NCI-H460 (cell line): ENCODE results near the gene C1orf159. TPM values are rescaled to one million over a fixed set of nuclear protein-coding genes. Genes with fewer than 3 reads are reported as not detected.

Source experiments
- DNase-seq: peaks from one replicate; pipeline ENCODE4 v3.0.0-alpha.2; 2016; ENCODE audit warnings: low read depth; ENCODE audit errors: extremely low read depth
- total RNA-seq: library from RNA; depleted of rRNA; stranded (reverse); fragments of >200 nt; shearing (Covaris generic); gene quantifications from 2 replicates; pipeline ENCODE4 v1.2.3, GENCODE V29; 2014

Gene C1orf159
- total RNA-seq, 1 experiment from 2014 or later: 5.5 TPM

DNA sequence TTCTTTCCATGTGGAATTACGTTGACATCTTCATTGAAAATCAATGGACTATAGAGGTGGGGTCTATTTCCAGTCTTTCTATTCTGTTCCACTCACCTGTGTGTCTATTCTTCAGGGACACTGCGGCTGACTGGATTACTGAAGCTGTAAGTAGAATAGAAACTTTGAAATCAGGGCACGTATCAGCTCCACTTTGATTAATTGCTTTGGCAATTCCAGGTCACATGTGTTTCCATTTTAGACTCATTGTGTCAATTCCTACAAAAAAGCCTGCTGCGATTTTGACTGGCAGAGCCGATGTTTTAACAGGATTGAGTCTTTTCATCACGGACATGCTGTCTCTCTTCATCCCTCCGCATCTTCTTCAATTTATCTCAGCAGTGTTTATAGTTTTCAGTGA lies 20.9 kb downstream of the C1orf159 start:
- no peak for DNase-seq

DNA sequence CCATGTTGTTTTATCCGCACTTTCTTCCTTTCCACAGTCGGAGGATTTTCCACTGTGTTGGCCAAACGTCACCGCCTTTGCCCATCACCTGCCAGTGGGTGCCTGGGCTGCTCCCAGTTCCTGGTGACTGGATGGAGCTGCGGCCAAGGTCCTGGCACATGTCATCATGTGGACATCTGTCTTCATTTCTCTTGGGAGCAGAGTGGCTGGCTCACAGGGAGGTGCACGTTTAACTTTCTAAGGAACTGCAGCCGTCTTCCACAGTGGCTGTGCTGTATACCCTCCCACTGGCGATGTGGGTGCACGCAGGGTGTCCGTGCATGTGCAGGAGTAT lies 22.3 kb downstream of the C1orf159 start:
- DNase-seq: no peak

DNA sequence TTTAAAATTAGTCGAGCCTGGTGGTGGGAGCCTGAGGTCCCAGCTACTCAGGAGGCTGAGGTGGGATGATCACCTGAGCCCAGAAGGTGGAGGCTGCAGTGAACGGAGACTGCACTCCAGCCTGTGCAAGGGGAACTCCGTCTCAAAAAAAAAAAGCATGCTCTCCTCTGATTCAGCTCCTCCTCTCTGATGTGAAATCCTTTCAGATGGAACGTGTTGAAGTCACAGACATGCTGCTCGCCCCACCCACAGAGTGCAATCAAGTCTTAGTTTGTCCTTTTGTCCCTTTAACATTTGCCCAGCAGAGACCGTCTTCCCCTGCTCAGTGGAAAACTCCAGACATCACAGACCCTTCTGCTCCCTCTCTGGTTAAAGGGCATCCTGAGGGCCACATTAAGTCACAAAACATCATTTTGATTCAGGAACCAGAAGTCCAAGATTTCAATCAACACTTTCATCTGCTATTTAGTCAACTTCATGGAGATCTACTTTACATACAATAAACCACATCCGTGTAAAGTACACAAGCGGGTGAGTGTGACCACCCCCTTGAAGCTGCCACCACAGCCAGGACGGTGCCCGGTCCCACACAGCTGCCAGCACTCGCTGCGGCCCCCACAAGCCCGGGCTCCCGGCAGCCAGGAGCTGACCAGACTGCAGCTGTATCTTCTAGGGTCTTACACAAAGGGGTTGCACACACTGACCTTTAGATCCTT lies 22.8 kb downstream of the C1orf159 start:
- DNase-seq: no peak

DNA sequence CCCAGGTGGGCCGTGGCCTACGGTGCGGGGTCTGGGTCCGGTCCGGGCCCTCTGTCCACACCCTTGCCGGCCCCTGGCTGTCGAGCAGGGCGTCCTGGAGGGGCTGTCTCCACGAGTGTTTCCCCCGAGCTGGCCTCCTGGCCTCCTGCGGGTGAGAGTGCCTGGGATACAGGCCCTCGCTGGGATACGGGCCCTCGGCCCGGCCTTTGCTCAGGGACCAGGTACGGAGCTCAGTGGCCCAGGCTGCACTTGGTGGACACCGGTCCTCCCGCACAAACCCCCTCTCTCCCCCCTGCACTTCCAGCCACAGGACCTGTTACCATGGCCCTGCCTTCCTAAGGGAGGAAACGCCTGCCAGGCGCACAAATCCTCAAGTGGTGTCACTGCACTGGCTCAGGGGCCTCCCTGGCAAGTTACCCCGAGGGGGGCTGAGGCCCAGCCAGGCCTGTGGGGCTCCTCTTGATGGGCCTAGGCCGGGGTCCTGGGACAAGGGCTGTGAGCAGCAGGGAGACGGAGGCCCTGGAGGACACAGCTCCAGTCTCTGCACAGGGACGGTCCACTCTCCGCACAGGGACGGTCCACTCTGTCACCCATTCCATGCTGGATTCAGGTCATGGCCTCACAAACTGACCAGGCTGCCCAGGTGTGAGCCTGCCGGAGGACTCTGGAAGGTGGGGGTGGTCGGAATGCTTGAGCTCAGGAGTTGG lies 23.6 kb downstream of the C1orf159 start:
- no peak for DNase-seq

DNA sequence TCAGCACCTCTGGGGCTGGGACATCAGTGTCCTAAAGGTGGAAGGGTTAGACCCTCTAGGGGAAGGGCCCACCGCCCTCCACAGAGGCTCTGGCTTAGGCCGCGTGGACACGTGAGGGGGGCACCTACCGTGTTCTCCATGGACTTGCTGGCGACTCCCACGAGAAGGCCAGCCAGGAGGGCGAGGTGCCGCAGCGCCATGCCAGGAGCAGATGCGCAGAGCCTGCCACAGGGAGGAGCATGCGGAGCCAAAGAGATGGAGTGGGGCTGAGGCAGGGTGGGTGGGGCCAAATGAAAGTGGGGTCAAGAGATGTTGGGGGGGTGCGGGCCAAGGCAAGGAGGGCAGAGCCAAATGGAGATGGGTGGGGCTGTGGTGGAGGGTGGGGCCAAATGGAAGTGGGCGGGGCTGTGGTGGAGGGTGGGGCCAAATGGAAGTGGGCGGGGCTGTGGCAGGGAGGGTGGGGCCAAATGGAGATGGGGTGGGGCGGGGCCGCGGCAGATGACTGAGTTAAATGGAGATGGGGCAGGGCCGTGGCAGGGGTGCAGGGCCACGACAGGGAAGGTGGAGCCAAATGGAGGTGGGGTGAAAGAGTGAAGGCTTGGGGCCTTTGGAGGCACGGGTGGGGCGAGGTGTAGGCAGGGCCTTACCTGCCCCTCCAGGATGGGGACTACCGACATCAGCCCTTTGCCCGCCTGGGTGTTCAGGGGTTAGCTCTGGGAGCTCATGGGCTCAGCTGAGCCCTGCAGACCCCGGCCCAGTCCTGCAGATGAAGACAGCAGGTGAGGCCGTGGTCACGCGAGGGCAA lies 24.3 kb downstream of the C1orf159 start:
- DNase-seq: no peak

DNA sequence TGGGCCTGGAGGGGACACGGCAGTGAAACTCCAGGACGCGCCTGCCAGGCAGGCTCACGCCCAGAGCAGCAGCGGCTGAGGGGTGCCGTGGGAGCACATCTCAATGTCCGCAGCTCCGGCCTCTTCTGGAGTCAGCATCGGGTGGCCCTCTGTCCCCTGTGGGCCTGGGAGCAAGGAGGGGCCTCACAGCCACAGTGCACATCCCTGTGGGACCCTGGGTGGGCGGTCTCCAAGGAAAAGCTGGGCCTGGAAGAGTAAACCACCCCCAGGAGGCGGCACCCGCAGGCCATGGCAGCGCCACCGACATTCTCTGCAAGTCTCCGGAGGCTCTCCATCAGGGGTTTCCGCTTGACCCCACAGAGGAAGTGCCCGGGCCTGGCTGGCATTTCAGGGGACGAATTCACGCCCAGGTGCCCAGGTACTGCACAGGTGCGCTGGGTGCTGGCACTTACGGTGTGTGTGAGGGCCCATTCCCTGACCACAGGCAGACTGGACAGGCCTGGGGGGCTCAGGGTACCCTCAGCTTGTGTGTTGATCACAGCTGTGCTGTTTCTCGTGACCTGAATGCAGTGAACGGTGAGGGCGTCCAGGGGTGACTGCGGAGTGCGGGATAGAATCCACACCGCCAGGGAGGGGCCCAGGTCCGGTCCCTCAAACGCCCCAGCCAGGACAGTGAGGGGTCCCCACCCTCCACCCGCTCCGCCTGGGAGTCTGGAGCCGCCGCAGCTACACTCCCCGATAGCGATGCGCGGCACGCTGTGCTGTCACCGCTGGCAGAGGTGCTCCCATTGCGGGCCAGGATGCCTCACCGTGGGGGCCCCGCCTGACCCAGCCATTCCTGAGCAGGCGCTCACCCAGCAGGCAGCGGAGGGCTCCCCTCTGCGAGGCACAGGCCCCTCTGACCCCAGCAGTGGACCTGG lies 25.2 kb downstream of the C1orf159 start:
- no peak for DNase-seq

DNA sequence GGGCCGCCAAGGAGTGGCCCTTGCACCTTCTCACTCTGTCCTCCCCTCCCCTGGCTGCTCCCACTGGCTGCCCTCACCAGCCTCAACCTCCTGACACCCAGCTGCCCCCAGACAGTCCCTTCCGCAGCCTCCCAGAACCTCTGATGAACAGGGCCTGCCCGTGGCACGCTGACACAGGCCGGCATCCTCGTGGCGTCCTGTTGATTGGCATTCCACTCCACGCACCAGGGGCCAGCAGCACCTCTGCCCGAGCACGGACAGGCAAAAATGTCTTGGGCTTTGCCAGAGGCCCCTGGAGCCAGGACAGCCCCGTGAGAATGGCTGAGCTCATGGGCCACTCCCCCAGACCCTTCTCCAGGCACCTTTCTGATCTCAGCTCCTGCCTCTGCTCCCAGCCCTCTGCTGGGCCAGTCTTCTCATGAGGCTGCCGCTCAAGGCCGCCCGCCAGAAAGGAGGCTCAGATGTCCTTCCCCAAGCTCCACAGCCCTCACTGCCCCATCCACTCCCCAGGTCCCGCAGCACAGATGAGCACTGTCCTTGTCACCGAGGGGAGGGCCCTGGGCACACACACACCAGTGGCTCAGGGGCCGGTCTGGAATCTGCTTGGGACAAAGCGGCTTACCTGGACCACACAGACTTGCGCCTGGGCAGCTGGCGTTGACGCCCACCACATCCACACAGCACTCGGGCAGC lies 26.0 kb downstream of the C1orf159 start:
- DNase-seq: no peak

DNA sequence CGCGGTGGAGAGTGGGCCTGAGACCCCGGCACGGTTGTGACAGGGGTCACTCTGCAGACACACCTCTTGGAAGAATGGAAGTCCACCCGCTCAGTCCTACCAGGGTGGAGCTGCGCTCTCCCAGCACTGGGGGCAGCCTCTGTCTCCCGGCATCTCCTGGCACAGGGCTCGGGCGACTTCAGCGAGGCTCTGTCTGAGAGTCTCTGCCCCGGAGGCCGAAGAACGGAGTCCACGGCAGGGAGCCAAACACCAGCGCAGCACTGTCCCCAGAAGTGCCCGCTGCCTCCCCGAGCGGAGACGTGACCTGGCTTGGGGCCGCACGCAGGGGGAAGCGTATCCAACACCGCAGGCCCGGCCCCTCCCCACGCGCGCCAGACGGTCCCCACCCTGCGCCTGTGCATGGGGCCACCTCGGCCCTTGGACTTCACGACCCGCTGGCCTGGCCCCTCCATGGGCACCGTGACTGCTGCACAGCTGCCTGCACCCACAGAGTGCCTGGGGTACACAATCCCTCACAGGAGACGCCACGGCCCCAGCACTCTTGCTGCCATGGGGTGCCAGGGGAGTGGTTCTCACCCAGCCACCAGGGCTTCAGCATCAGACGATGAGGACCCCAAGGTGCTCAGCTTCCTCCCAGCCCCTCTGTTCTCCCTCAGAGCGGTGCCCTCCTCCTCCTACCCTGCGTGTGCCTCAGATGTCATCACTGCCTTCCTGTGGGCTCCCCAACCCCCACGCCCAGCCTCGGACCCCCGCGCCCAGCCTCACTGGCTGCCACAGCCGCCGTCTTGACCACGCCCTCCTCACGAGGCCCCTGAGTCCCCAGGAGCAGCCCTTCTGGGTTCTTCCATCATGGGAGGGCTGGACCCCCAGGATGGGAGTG lies 26.8 kb downstream of the C1orf159 start:
- no peak for DNase-seq

DNA sequence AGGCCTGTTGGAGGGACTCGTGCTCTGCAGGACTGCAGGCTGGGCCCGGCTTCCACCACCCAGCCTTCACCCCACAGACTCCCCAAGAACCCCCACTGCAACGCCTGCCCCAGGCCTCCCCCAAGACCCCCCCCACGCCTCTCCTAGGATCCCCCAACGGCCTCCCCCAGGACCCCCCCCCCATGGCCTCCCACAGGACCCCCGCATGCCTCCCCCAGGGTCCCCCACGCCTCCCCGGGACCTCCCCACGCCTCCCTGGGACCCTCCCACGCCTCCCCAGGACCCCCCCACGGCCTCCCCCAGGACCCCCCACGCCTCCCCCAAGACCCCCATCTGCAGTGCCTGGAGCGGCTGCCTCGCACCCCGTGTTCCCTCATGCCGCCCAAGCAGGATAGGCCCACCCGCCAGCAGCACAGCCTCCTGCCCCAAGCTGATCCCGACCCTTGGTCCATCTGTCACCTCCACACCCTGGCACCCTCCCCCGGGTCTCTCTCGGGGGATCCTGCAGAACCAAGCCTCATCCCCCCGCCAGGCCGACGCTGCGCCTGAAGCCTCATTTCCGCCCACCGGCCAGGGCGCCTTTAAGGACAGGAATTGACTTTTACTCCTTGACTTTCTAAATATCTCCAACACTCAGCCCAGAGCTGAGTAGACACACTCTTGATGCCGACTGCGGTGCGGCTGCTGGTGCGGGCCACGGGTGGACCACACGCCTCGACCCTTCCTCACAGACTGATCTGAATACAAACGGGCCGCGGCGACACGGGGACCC lies 27.7 kb downstream of the C1orf159 start:
- DNase-seq: no peak

DNA sequence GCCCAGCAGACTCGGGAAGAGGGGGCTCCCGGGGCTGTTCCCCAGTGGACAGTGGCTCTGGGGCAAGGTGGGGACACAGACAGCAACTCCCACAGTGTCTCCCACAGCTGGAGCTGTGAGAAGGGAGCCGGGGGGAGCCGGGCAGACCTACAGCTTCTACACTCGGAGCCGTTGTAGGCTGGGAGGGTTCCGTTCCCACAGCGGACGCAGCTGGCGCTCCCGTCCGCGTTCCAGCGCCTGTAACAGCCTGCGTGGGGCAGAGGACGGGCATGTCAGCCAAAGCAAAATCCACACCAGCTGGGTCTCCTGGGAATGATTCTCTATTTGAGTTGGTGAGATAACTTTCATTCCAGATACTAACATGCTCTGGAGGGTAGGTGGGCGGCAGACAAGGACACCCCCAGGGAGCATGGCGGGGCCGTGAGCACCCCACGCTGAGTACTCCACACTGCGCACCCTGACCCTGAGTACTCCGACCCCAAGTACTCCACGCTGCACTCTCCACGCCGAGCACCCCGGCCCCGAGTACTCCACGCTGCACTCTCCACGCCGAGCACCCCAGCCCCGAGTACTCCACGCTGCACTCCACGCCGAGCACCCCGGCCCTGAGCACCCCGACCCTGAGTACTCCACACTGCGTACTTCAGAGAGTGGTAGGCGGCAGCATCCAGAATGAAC lies 28.4 kb downstream of the C1orf159 start:
- DNase-seq: no peak

DNA sequence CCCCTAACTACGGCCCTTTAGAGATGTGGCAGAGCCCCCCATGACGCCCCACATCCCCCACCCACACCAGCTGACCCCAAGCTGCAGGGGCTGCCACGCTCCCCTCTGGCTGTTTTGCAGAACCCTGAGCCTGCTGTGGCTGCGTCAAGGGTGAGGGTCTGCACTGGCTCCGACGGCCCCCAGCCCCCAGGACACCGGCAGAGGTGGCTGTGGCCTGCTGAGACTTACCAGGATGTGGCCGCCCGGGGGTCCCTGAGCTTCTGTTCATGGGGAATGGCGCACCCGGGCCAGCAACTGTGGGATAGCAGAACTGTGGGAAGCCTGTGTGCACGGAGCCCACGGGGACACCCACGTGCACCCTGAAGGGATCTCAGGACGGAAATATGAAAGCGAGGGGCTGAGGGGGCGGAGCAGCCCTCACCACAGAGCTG lies 29.0 kb downstream of the C1orf159 start:
- DNase-seq: no peak

DNA sequence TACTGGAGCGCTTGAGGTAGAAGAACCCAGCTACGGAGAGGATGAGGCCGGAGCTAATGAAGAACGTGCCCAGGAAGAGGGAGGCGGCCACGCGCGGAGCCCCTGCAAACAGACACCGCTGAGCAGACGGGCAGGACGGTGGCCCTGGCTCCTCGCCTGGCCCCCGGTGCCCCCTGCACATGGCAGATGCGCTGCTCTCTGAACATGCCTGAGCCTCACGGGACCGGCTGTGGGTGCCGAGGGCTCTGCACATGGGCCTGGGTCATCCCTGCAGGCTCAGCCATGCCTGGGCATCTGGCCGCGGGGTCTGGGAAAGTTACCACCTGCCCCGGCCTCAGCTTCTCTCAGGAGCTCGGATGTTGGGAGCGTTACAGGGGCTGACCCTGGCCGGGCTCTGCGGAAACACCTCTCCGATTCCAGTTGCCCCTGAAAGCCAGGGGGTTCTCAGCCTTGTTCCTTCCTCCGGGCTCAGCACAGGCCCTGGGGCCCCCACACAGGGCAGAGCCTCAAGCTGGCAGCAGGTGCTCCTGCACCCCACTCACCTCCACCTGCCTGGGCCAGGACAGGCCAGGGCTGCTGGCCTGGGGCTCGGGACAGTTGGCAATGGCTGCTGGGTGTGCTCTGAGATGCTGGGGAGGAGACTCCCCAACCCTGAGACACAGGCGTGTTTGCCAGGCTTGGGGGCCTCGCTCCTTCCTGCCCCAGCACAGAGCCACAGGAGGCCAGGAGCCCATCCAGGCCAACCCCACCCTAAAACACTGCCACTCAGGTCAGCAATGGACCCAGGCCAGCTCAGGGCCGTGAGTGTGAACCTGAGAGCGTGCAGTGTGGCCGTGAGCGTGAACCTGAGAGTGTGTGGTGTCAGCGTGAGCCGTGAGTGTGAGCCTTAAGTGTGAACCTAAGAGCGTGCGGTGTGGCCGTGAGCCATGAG lies 29.7 kb downstream of the C1orf159 start:
- no peak for DNase-seq

DNA sequence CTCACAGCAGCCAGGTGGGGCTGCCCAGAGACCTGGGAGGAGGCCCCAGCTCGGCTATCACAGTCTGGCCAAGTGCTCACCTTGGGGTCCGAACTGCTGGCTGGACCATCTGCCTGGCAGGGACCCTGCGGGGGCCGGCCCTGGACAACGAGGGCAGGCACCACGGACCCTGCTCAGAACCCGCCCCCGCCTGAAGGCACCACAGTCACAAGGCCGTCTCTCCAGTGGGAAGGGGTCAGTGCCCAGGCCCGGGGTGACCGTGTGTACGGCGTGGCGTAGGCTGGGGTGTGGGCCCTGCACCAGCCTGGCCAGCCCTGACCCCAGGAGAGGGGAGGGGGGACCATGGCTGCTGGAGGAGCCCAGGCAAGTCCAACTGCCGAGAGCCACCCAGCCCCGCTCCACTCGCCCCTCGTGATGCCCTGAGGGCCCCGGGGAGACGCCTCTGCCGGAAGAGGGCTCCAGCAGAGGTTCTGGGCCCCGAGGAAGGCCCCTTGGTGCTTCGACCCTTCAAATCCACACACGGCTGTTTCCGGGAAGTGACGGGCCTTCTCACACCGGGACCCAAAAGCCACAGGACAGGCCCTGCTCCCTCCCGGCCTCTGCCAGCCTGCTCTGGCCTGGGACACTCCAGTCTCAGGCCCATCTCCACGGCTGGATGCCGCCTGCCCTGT lies 30.6 kb downstream of the C1orf159 start:
- no peak for DNase-seq

DNA sequence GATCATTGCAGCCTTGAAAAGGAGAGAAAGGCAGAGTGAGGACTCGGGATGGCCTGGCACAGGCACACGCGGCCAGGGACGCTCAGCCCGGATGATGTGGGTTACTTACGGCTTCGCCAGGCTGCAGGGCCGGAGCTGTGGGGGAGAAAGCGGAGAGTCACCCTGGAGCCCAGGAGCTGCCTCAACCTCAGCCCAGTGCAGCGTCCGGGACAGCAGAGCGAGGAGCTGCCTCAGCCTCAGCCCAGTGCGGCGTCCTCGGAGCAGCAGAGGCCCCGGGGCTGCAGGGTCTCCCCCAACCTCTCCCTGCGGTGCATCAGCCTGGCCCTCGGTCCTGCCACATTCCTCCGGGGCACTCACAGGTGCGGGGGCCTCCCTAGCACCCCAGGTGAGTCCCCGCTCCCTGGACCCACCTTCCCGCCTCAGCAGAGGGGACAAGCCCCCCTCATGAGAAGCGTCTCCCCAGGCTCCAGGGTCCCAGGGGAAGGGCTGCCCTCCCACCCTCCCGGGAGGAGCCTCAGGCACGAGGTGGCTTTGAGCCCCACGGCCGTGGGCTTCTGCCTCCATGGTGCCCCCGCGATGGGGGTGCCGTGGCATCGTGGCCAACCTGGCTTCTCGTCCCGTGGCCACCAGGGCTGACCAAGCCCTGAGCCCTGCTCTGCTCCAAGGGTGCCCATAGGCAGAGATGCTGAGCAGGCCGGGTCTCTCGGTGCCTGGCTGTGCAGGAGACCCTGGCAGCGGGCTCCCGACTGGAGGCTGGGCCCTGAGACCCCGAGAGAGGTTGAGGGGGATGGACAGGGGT lies 31.3 kb downstream of the C1orf159 start:
- DNase-seq: no peak
